Endothelial cell (in vitro differentiated cells): Measurements from ENCODE around the gene CA9. TPM values are rescaled to one million over a fixed set of nuclear protein-coding genes. Genes with fewer than 3 reads are reported as not detected.

Source experiments
- DNase-seq: peaks from one replicate; pipeline ENCODE4 v3.0.0; 2021; ENCODE audit warnings: low spot score
- H3K27ac Mint-ChIP-seq: one replicate; pipeline ENCODE4 v1.8.0; 2021; ENCODE audit warnings: mixed read lengths, inconsistent platforms; ENCODE audit not compliant: unreplicated experiment
- H3K27me3 Mint-ChIP-seq: one replicate; pipeline ENCODE4 v1.8.0; 2021; ENCODE audit warnings: mild to moderate bottlenecking, moderate library complexity, mixed read lengths, inconsistent platforms; ENCODE audit not compliant: unreplicated experiment
- H3K36me3 Mint-ChIP-seq: one replicate; pipeline ENCODE4 v1.8.0; 2021; ENCODE audit warnings: mild to moderate bottlenecking, low read depth, mixed read lengths, inconsistent platforms; ENCODE audit not compliant: unreplicated experiment
- H3K4me1 Mint-ChIP-seq: one replicate; pipeline ENCODE4 v1.8.0; 2021; ENCODE audit warnings: mild to moderate bottlenecking, mixed read lengths, inconsistent platforms; ENCODE audit not compliant: unreplicated experiment
- H3K4me3 Mint-ChIP-seq: one replicate; pipeline ENCODE4 v1.8.0; 2021; ENCODE audit warnings: mild to moderate bottlenecking, mixed read lengths, inconsistent platforms; ENCODE audit not compliant: unreplicated experiment
- H3K9me3 Mint-ChIP-seq: one replicate; pipeline ENCODE4 v1.8.0; 2021; ENCODE audit warnings: mixed read lengths, inconsistent platforms; ENCODE audit not compliant: unreplicated experiment
- total RNA-seq: library from RNA; stranded (reverse); fragmentation: NEBNext Ultra II Directional; extraction: Animal tissue kit (Norgen Biotek cat#: 25700); gene quantifications from one replicate; pipeline ENCODE4 v1.2.1, GENCODE V29; 2021; ENCODE audit not compliant: unreplicated experiment
- TF ChIP-seq, protein P1 (sequence below): fragments of 200-600 bp; sonication (generic); IDR thresholded peaks from one replicate; pipeline ENCODE4 v1.5.0; 2021; ENCODE audit warnings: antibody characterized with exemption; ENCODE audit not compliant: unreplicated experiment

The CA9 gene
- total RNA-seq, 1 donor from 2014 or later = 1.5 TPM

DNA sequence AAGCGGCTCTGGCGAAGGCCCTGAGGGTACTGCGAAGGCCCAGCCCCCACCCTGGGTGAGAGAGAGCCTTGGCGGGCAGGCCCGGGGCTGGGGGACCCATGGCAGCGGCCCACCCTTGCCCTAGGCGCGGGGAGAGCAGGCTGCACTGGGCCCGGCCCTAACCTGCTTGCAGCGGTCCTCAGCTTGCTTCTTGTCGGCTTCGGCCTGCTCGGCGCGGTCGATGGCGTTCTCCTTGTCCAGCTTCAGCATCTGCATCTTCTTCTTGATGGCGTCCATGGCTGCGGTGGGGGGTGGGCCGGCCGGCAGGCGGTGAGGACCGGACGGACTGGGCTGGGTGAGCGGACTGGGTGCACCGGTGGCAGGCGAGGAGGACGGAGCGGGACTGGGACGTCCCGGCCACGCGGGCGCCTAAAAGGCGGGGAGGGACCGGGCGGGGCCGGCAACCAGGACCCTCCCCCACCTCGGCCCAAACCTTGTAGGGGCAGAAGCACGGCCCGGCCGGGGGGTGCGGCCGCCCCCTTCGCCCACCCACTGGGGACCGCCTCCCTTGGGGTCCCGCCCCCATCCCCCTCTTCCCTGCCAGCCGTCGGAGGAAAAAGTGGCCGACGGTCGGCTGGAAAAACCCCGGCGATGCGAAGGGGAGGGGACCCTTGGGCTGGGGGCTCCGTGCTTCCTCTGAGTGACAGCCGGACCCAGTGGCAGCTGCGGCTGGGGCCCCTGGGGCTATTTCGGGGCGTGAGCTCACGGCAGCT lies 16.0 kb downstream of the CA9 start, which contains the start of gene TPM2:
Gene TPM2, minus strand, starts transcription at position 384 of the 752 bp plus-strand sequence. Its CDS starts 108 bp downstream, at position 276.
- H3K36me3 Mint-ChIP-seq = peaks cover 14% of the 10 kb centered on the region
- H3K27me3 Mint-ChIP-seq = peaks cover 14% of the 10 kb centered on the region
- H3K27ac Mint-ChIP-seq = peak within 1 kb of the TSS; percentile 95
- TF ChIP-seq, protein P1, sequence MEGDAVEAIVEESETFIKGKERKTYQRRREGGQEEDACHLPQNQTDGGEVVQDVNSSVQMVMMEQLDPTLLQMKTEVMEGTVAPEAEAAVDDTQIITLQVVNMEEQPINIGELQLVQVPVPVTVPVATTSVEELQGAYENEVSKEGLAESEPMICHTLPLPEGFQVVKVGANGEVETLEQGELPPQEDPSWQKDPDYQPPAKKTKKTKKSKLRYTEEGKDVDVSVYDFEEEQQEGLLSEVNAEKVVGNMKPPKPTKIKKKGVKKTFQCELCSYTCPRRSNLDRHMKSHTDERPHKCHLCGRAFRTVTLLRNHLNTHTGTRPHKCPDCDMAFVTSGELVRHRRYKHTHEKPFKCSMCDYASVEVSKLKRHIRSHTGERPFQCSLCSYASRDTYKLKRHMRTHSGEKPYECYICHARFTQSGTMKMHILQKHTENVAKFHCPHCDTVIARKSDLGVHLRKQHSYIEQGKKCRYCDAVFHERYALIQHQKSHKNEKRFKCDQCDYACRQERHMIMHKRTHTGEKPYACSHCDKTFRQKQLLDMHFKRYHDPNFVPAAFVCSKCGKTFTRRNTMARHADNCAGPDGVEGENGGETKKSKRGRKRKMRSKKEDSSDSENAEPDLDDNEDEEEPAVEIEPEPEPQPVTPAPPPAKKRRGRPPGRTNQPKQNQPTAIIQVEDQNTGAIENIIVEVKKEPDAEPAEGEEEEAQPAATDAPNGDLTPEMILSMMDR = no peak
- H3K4me3 Mint-ChIP-seq = peak within 1 kb of the TSS; percentile 93
- H3K9me3 Mint-ChIP-seq = no peaks in the 10 kb centered on the region
- peaks cover 26% of the 10 kb centered on the region for H3K4me1 Mint-ChIP-seq
- DNase-seq = peak; percentile 76

DNA sequence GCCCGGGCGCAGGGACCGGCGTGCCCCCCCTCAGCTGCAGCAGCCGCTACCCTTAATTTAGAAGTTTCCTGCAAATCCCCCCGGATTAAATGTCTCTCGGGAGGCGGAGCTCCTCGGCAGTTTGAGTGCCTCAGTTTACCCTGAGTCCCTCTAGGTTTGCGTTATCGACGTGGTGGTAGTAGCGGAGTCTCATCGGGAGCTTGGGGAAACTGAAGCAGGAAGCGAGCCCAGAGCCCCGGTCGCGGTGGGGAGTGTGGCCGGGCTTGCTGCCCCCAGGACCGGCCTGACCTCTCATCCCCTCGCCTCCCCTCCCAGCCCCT lies 16.5 kb downstream of the CA9 start:
- DNase-seq = no peak
- Mint-ChIP-seq H3K36me3 (peaks cover 14% of the 10 kb centered on the region), H3K4me3 (peak overlapping the region; percentile 87), H3K4me1 (peaks cover 26% of the 10 kb centered on the region), H3K9me3 (no peaks in the 10 kb centered on the region), H3K27ac (no peak overlapping the region), H3K27me3 (peaks cover 14% of the 10 kb centered on the region)
- TF ChIP-seq, protein P1 = no peak

DNA sequence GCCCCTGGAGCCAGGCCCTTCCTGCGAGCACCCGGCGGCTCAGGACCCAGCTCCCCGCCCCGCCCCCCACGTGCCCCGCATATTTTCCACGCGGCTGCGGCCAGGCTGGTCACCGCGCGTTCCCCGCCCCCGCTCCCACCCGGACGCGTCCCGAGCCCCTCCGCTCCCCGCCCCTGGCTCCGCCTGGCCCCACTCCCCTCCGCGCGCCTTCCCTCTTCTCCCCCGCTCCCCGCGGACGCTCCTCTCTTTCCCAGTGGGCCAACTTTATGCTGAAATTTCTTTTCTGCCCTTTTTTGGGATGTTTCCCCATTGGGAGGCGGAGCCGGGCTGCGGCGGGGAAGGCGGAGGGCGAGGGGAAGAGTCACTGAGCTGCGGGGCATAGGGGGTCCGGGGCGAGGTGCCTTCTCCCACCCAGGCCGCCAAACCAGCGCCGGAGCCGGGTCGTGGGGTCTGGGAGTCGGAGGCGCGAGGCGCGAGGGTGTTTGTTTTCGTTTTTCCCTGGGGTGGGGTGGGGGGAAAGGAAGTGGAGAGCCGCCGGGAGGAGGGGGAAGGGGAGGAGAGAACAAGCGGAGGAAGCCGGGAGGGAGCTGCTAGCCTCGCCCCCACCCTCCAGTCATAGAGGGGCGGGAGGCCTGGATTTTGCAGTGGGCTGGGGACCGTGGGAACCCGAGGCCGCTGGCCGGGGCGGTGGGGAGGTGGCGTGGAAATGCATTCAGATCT lies 17.0 kb downstream of the CA9 start:
- Mint-ChIP-seq H3K4me3 (peak overlapping the region; percentile 93), H3K4me1 (peaks cover 26% of the 10 kb centered on the region), H3K9me3 (no peaks in the 10 kb centered on the region), H3K36me3 (peaks cover 14% of the 10 kb centered on the region), H3K27ac (peak overlapping the region; percentile 95), H3K27me3 (peaks cover 14% of the 10 kb centered on the region)
- TF ChIP-seq, protein P1 = no peak
- DNase-seq = peak; percentile 76

DNA sequence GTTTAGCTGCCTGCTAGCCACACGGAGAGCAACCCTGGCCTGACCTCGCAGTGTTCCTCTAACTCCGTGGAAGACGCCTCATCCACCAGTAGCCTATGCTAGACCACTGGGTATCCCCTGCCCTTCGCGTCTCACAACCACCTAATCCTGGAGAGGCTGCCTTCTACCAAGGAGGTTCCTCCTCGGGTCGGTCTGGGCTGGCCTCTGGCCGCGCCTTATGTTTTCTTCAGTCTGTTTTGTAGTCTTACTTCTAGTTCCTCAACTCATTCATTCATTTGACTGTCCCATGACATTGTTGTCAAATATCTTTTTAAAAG lies 17.6 kb downstream of the CA9 start:
- peak overlapping the region; percentile 95 for H3K27ac Mint-ChIP-seq
- peaks cover 26% of the 10 kb centered on the region for H3K4me1 Mint-ChIP-seq
- H3K4me3 Mint-ChIP-seq = peak overlapping the region; percentile 93

More for the DNA sequence above, 17.6 kb downstream of the CA9 start:
- no peaks in the 10 kb centered on the region for H3K9me3 Mint-ChIP-seq
- H3K36me3 Mint-ChIP-seq = peaks cover 16% of the 10 kb centered on the region
- DNase-seq = no peak
- H3K27me3 Mint-ChIP-seq = peaks cover 14% of the 10 kb centered on the region
- TF ChIP-seq, protein P1 = no peak
